GM12891 (cell line): ENCODE results near the gene VWA7.

Experiments used
- DNase-seq: peaks from one replicate; pipeline ENCODE4 v3.0.0; 2011; ENCODE audit warnings: low spot score; ENCODE audit not compliant: insufficient read length
- FAIRE-seq: peaks from 2 replicates; lab custom pipeline; 2011; peaks lifted over from hg19 to GRCh38; lab: Jason Lieb, UNC
- PAX5 ChIP-seq: IDR thresholded peaks from 2 replicates; pipeline ENCODE4 v1.6.1; 2011; ENCODE audit warnings: low read length, moderate library complexity, mild to moderate bottlenecking; ENCODE audit not compliant: insufficient read depth, severe bottlenecking
- POLR2A ChIP-seq: IDR thresholded peaks from 2 replicates; pipeline ENCODE4 v1.6.1; 2011; ENCODE audit warnings: low read depth, low read length, control low read depth
- POLR2AphosphoS5 ChIP-seq: IDR thresholded peaks from 2 replicates; pipeline ENCODE4 v1.6.1; 2011; ENCODE audit warnings: low read depth, low read length, control low read depth
- POU2F2 ChIP-seq: IDR thresholded peaks from 2 replicates; pipeline ENCODE4 v1.6.1; 2011; ENCODE audit warnings: low read depth, mild to moderate bottlenecking, control low read depth, low read length, moderate library complexity
- SPI1 ChIP-seq: IDR thresholded peaks from 2 replicates; pipeline ENCODE4 v1.6.1; 2011; ENCODE audit warnings: low read depth, low read length, control low read depth
- TAF1 ChIP-seq: IDR thresholded peaks from 2 replicates; pipeline ENCODE4 v1.6.1; 2011; ENCODE audit warnings: low read depth, low read length, control low read depth

The VWA7 gene

GRCh38 chr6:31764198-31764597 is 12.9 kb downstream of the VWA7 start:
- TF ChIP-seq POLR2AphosphoS5, result no peak
- TF ChIP-seq POU2F2, result no peak
- no peak for TF ChIP-seq POLR2A
- TF ChIP-seq TAF1, result no peak
- TF ChIP-seq SPI1, result no peak
- no peak for TF ChIP-seq PAX5
- FAIRE-seq (no peak), DNase-seq (no peak)

GRCh38 chr6:31763619-31763940 is 13.5 kb downstream of the VWA7 start:
- no peak for TF ChIP-seq SPI1
- no peak for DNase-seq
- no peak for FAIRE-seq

- TF ChIP-seq SPI1 (no peak), PAX5 (no peak), POLR2AphosphoS5 (no peak), TAF1 (no peak), POU2F2 (no peak), POLR2A (no peak)
- DNase-seq (no peak), FAIRE-seq (no peak)
These were observed 14.1 kb downstream of the VWA7 start for GRCh38 chr6:31762878-31763618.

- FAIRE-seq (no peak), DNase-seq (no peak)
These were observed 14.8 kb downstream of the VWA7 start, which contains the start of gene SAPCD1 for GRCh38 chr6:31762356-31762755. Gene SAPCD1 (plus strand): TSS chr6:31762656. CDS start chr6:31763055, 399 bp downstream.

GRCh38 chr6:31761343-31761742 is 15.8 kb downstream of the VWA7 start:
- DNase-seq, result no peak
- TF ChIP-seq TAF1 (no peak), SPI1 (no peak), POU2F2 (no peak), PAX5 (no peak), POLR2AphosphoS5 (no peak), POLR2A (no peak)
- FAIRE-seq, result no peak

More at GRCh38 chr6:31762356-31762755, 14.8 kb downstream of the VWA7 start, which contains the start of gene SAPCD1:
- no peak for TF ChIP-seq POLR2AphosphoS5
- TF ChIP-seq POU2F2, result no peak
- TF ChIP-seq PAX5, result no peak
- no peak for TF ChIP-seq POLR2A

- TF ChIP-seq PAX5 (no peak), POLR2AphosphoS5 (no peak), POLR2A (no peak), POU2F2 (no peak), TAF1 (no peak), SPI1 (no peak)
- FAIRE-seq (no peak), DNase-seq (no peak)
These were observed 16.3 kb downstream of the VWA7 start for GRCh38 chr6:31760790-31761189.

GRCh38 chr6:31758281-31758680 is 18.8 kb downstream of the VWA7 start:
- DNase-seq (no peak), FAIRE-seq (no peak)

GRCh38 chr6:31752739-31753319 is 24.3 kb downstream of the VWA7 start:
- TF ChIP-seq POLR2AphosphoS5, result no peak
- TF ChIP-seq PAX5, result no peak
- no peak for TF ChIP-seq POLR2A
- no peak for TF ChIP-seq TAF1
- FAIRE-seq, result no peak
- DNase-seq, result no peak

More at GRCh38 chr6:31758281-31758680, 18.8 kb downstream of the VWA7 start:
- no peak for TF ChIP-seq POLR2AphosphoS5
- no peak for TF ChIP-seq TAF1
- no peak for TF ChIP-seq PAX5
- no peak for TF ChIP-seq POLR2A
- no peak for TF ChIP-seq POU2F2
- no peak for TF ChIP-seq SPI1

GRCh38 chr6:31750411-31751022 is 26.6 kb downstream of the VWA7 start:
- DNase-seq (no peak), FAIRE-seq (no peak)
- TF ChIP-seq TAF1 (no peak), POLR2A (no peak), SPI1 (no peak), POLR2AphosphoS5 (no peak), POU2F2 (no peak), PAX5 (no peak)
